NB4 (cell line): ENCODE data around the gene C2CD2L.

Experiments used
- CTCF ChIP-seq: IDR thresholded peaks from one replicate; pipeline ENCODE4 v1.5.1; 2012; ENCODE audit warnings: low read depth, low read length
- MYC ChIP-seq: IDR thresholded peaks from 2 replicates; pipeline ENCODE4 v1.6.1; 2011; ENCODE audit warnings: low read depth, low read length
- POLR2A ChIP-seq: IDR thresholded peaks from 2 replicates; pipeline ENCODE4 v1.6.1; 2011; ENCODE audit warnings: mild to moderate bottlenecking; ENCODE audit not compliant: insufficient read length; ENCODE audit errors: extremely low read depth
- TF ChIP-seq, protein P1 (sequence below): IDR thresholded peaks from 2 replicates; pipeline ENCODE4 v1.6.1; 2011; ENCODE audit warnings: low read depth, low read length

DNA sequence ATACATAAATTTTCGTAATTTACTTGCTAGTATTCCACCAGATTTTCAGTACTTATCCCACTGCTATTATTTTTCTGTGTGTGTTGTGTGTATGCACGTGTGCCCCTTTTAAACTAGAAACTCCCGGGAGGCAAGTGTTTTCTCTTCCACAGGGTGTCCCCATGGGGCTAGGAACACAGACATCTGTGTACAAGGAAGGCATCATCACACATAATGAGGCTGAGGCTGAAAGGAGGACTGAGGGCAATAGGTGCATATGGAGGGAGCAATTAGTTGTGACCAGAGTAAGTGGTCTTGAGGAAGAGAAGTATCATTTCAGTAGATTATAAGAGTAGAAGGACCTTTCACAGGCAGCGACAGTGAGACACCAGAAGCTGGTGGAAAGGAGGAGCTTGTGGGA is 3.4 kb upstream of the C2CD2L start:
- TF ChIP-seq CTCF (no peak), POLR2A (no peak), MYC (no peak)
- TF ChIP-seq, protein P1, sequence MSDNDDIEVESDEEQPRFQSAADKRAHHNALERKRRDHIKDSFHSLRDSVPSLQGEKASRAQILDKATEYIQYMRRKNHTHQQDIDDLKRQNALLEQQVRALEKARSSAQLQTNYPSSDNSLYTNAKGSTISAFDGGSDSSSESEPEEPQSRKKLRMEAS = no peak
